NT2/D1 (cell line): Measurements from ENCODE around the gene NTRK3.

Experiments used
- SUZ12 ChIP-seq: IDR thresholded peaks from 2 replicates; pipeline ENCODE4 v1.6.1; 2011; ENCODE audit not compliant: insufficient read length, insufficient read depth; ENCODE audit errors: extremely low read depth
- YY1 ChIP-seq: IDR thresholded peaks from 2 replicates; pipeline ENCODE4 v1.6.1; 2011; ENCODE audit not compliant: insufficient read length, insufficient read depth

DNA sequence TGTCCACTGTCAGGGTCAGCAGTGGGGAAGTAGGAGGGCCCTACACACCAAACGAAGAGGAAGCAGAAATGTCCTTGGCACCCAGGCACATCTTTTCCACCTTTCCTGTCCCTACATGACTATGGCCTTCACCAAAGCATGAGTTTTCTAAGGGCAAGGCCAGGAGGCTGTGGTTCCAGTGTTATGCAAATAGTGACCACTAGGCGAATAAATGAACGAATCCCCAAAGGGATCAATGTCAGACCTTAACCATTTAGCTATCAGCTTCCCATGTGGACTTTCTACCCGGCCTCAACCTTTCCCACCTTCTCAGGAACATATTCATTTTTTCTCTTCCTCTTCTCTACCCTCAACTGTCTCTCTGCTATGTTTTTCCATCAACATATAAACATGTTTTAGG lies 63.1 kb downstream of the NTRK3 start:
- TF ChIP-seq SUZ12 (no peak), YY1 (no peak)
